ENCODE measurements around the gene IREB2.

The IREB2 gene

GRCh38 chr15:78536134-78536533 is 98.1 kb downstream of the IREB2 start:
- no peak for ATAC-seq
- TF ChIP-seq ZFP3 (CRISPR knock-in tag; IDR thresholded peaks at IDR 0.05): no peak
- no peak for TF ChIP-seq BACH2 (CRISPR knock-in tag; IDR thresholded peaks at IDR 0.05; ENCODE audit: borderline replicate concordance)
- TF ChIP-seq ISL1 (CRISPR knock-in tag; IDR thresholded peaks at IDR 0.05): no peak
- no peak for TF ChIP-seq CREB5 (CRISPR knock-in tag; IDR thresholded peaks at IDR 0.05; ENCODE audit: low read depth)
- no peak for TF ChIP-seq ZFP30 (CRISPR knock-in tag; IDR thresholded peaks at IDR 0.05)
- TF ChIP-seq POU6F1 (CRISPR knock-in tag; IDR thresholded peaks at IDR 0.05; ENCODE audit: borderline replicate concordance, low read depth): no peak
- TF ChIP-seq TOX (CRISPR knock-in tag; IDR thresholded peaks at IDR 0.05; ENCODE audit: borderline replicate concordance): no peak
- TF ChIP-seq GLIS3 (CRISPR knock-in tag; IDR thresholded peaks at IDR 0.05): no peak
- no peak for TF ChIP-seq ESRRG (CRISPR knock-in tag; IDR thresholded peaks at IDR 0.05)
- TF ChIP-seq CSRNP3 (CRISPR knock-in tag; IDR thresholded peaks at IDR 0.05): no peak
- TF ChIP-seq CSDC2 (CRISPR knock-in tag; IDR thresholded peaks at IDR 0.05): no peak
- TF ChIP-seq OSR1 (CRISPR knock-in tag; IDR thresholded peaks at IDR 0.05): no peak

- TF ChIP-seq CSDC2 (CRISPR knock-in tag; IDR thresholded peaks at IDR 0.05) (no peak), ZC3H10 (CRISPR knock-in tag; IDR thresholded peaks at IDR 0.05) (no peak), TSHZ2 (CRISPR knock-in tag; IDR thresholded peaks at IDR 0.05) (no peak), BACH2 (CRISPR knock-in tag; IDR thresholded peaks at IDR 0.05; ENCODE audit: borderline replicate concordance) (no peak), POU6F1 (CRISPR knock-in tag; IDR thresholded peaks at IDR 0.05; ENCODE audit: borderline replicate concordance, low read depth) (no peak), OSR1 (CRISPR knock-in tag; IDR thresholded peaks at IDR 0.05) (no peak), RARB (CRISPR knock-in tag; IDR thresholded peaks at IDR 0.05) (no peak), ARNTL (CRISPR knock-in tag; IDR thresholded peaks at IDR 0.05; ENCODE audit: borderline replicate concordance, low read depth) (no peak), CSRNP3 (CRISPR knock-in tag; IDR thresholded peaks at IDR 0.05) (no peak), ZNF565 (CRISPR knock-in tag; conservative IDR thresholded peaks at IDR 0.05; ENCODE audit: low read depth) (no peak), GLIS3 (CRISPR knock-in tag; IDR thresholded peaks at IDR 0.05) (no peak), SNAI2 (CRISPR knock-in tag; IDR thresholded peaks at IDR 0.05) (no peak), ZFP3 (CRISPR knock-in tag; IDR thresholded peaks at IDR 0.05) (no peak), ZNF70 (CRISPR knock-in tag; IDR thresholded peaks at IDR 0.05) (no peak)
- no peak for ATAC-seq
Measured at GRCh38 chr15:78537266-78537905, 99.4 kb downstream of the IREB2 start.
